ENCODE data around the gene CTBP1.
"Not testable (repeated sequence)": the region's sequence is repeated elsewhere in the genome, so short reads cannot be mapped to it uniquely, and the experiment has no call there.

- TF ChIP-seq CTCF (conservative IDR thresholded peaks at IDR 0.05; ENCODE audit: low read depth, low read length); EZH2 (IDR thresholded peaks at IDR 0.05; ENCODE audit: low read length, unreplicated experiment); EZH2phosphoT487 (IDR thresholded peaks at IDR 0.05; ENCODE audit: borderline replicate concordance, low read length): not testable (repeated sequence)
Measured at GRCh38 chr4:1236836-1237235, 12.1 kb downstream of the CTBP1 start.

All from PC-3 (cell line).